ENCODE data around the gene DET1.
"Not testable (repeated sequence)": the region's sequence is repeated elsewhere in the genome, so short reads cannot be mapped to it uniquely, and the experiment has no call there.

DET1 gene

GRCh38 chr15:88540350-88540749 is 6.1 kb downstream of the DET1 start:
- not testable (repeated sequence) for DNase-seq (ENCODE audit: low spot score)

DNA sequence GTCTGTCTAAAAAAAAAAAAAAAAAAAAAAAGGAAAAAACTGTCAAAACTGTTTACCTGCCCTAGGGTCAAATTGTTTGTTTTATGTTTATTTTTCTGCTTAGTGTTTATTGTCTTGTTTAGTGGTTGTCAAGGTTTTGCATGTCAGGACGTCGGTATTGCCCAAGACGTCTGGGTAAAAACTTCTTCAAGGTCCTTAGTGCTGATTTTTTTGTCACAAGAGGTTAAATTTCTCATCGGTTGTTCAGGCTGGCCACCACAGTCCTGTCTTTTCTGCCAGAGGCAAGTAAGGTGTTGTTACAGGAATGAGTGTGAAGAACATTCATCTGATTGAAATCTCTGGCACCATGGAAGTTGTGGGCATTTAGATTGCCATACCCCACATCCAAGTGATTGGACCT is 7.0 kb downstream of the DET1 start:
- DNase-seq (ENCODE audit: low spot score): no peak

- no peak for DNase-seq (ENCODE audit: low spot score)
Measured at GRCh38 chr15:88538972-88539371, 7.5 kb downstream of the DET1 start.

GRCh38 chr15:88537591-88538317 is 8.7 kb downstream of the DET1 start:
- DNase-seq (ENCODE audit: low spot score): no peak

- no peak for DNase-seq (ENCODE audit: low spot score)
Measured at GRCh38 chr15:88535607-88536313, 10.7 kb downstream of the DET1 start.

DNA sequence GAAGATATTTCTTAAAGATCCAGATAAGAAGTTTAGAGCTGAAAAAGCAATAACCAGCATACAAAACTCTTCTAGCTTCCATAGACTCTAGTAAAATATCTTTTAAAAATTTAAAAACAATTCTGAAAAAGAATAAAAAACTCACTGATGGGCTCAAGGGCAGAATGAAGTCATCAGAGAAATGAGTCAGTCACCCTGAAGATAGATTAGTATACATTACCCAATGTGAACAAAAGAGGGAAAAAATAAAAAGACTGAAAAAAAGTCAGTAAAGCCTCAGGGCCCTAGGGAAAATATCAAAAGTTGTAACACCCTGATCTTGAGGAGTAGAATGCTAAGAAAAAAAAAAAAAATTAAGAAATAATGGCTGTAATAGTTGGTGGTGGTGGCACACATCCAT is 11.4 kb downstream of the DET1 start:
- no peak for DNase-seq (ENCODE audit: low spot score)

DNA sequence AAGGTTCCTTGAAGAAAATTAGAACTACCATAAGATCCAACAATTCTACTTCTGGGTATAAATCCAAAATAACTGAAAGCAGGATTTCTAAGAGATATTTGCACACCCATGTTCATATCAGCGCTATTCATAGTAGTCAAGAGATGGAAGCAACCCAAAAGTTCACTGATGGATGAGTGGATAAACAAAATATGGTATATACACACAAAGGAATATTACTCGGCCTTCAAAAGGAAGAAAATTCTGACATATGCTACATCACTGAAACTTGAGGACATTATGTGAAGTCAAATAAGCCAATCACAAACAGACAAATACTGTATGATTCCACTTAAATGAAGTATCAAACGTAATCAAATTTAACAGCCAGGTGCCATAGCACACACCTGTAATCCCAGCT is 13.1 kb downstream of the DET1 start:
- no peak for DNase-seq (ENCODE audit: low spot score)

- DNase-seq (ENCODE audit: low spot score): no peak
Measured at GRCh38 chr15:88529021-88529630, 17.4 kb downstream of the DET1 start.

- no peak for DNase-seq (ENCODE audit: low spot score)
Measured at GRCh38 chr15:88526247-88526879, 20.1 kb downstream of the DET1 start.

GRCh38 chr15:88525418-88525817 is 21.1 kb downstream of the DET1 start:
- DNase-seq (ENCODE audit: low spot score): no peak

- DNase-seq (ENCODE audit: low spot score): not testable (repeated sequence)
Measured at GRCh38 chr15:88524094-88524493, 22.4 kb downstream of the DET1 start.

DNA sequence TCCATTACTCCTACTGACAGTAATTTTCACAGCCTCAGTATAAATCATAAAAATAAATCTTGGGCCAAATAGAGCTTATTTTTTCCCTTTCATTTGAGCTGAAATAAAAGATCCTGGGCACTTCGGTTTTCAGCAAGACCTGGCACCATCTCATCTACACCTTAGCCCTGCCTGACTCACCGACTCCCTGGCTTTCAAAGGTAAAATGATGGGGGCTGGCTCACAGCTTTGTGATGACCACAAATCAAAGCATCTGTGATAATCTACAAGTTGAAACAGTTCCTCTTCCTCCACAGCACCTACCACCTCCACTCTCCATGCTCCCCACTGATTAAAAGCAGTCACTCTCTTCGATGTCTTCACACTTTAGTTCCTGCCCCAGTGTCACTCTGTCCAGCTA is 27.6 kb downstream of the DET1 start:
- no peak for DNase-seq (ENCODE audit: low spot score)

DNA sequence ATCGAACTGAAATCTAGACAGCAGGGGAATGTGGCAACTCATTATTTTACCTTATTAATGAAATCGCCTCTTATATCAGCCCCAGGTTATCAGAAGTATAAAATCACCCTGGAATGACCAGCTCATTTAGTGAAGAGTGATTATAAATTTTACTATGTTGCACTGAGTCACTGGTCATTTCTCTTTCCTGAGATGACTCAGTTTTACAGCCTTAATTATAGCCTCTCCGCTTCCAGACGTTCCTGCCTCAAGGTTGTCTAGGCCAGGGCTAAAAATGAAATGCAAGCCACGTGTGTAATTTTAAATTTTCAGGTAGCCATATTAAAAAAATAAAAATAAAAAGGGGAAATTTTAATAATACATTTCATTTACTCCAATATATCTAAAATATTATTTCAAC is 33.3 kb downstream of the DET1 start:
- DNase-seq (ENCODE audit: low spot score): peak; percentile 24

- DNase-seq (ENCODE audit: low spot score): no peak
Measured at GRCh38 chr15:88512601-88513000, 33.9 kb downstream of the DET1 start.

DNA sequence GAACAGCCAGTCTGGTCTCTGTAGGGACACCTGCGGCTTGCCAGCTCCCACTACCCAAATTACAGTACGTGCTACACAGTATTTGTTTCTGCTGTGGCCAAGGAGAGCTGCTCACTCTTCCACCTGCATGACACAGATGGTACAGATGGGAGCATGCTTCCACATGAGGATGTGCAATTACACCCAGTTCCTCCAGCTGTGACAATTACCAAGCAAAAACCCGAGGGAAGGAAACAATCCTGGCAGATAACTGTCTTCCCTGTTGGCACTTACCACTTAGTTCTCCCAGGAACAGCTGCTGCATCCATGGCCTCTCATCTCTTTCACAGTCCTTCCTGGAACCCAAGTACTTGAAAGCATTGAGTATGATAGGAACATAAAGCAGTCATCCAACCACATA is 34.4 kb downstream of the DET1 start:
- DNase-seq (ENCODE audit: low spot score): no peak

DNA sequence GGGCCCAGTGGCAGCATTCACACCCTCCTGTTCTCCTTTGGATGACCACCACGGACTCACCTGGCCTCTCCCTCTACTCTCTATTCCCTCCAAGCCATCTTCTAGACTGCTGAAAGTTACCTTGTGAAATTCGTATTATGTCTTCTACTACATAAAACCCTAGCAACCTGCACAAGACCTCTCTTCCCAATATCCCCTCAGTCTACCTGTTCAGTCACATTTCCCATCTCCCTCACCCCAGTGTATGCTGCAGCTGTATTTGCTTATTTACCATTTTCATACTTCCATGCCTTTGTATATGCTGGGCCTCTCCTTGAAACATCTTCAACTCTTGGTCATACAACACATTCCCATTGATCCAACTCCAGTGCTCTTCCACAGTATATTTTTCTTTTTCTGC is 35.3 kb downstream of the DET1 start:
- no peak for DNase-seq (ENCODE audit: low spot score)

DNA sequence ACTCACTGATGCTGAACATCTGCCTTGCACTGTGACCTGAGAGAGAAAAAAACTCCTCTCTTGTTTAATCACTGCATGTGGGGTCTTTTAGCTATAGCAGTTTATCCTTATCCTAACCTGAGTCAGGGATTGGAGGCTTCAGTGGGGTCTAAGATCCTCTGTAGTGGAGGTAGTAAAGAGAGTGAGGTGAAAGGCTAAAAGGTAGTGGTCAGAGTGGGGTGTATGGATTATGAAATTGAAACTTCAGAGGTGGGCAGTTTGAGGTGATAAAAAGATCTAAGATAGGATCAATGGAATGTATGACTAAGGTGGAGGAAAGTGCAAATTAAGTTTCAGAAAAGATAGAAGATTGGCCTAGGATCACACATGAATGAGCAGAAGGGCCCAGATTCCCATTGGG is 36.5 kb downstream of the DET1 start:
- DNase-seq (ENCODE audit: low spot score): no peak

- DNase-seq (ENCODE audit: low spot score): no peak
Measured at GRCh38 chr15:88509321-88509720, 37.2 kb downstream of the DET1 start.

GRCh38 chr15:88506628-88507027 is 39.9 kb downstream of the DET1 start:
- no peak for DNase-seq (ENCODE audit: low spot score)

DNA sequence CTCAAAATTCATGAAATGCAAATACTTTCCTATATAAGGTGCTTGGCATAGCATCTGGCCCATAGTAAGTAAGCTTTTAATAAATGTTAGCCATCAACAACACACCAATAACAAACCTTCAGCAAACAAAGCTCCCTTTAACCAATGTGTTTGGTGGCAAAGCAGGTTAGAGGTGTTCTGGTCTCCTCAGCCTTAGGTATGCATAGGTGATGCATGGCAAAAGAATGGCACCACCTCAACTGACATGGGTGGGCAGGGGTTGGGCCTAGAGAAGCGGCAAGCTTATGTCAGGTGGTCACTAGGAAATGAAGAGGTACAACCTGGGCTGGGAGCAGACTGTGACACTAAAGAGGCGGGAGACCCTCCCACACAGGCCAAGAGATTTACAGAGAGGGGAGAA is 40.8 kb downstream of the DET1 start:
- DNase-seq (ENCODE audit: low spot score): no peak

GRCh38 chr15:88504445-88504844 is 42.0 kb downstream of the DET1 start:
- no peak for DNase-seq (ENCODE audit: low spot score)

DNA sequence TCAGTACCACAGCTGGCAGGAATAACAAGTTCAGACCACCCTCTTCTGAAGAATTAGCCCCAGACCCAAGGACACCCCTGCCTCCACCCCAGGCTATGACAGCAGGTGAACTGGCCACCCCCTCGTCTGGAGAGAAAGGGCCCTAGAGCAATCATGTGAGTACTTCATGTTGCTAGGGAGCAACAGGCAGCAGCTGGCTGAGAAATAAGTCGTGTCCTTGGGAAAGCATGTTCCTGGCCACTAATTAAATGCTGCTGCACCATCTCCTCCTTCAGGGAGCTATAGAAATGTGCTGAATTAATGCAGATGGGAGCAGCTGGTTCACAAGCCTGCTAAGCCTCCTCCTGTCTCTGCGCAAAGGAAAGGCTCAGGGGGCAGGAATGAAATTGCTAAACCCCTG is 47.5 kb downstream of the DET1 start:
- DNase-seq (ENCODE audit: low spot score): no peak

All from hepatic stellate cell (primary cell).